ENCODE measurements around the gene STK35.
A peak's percentile ranks its signal among the peaks of the same experiment; 100 is the strongest.

STK35 gene

DNA sequence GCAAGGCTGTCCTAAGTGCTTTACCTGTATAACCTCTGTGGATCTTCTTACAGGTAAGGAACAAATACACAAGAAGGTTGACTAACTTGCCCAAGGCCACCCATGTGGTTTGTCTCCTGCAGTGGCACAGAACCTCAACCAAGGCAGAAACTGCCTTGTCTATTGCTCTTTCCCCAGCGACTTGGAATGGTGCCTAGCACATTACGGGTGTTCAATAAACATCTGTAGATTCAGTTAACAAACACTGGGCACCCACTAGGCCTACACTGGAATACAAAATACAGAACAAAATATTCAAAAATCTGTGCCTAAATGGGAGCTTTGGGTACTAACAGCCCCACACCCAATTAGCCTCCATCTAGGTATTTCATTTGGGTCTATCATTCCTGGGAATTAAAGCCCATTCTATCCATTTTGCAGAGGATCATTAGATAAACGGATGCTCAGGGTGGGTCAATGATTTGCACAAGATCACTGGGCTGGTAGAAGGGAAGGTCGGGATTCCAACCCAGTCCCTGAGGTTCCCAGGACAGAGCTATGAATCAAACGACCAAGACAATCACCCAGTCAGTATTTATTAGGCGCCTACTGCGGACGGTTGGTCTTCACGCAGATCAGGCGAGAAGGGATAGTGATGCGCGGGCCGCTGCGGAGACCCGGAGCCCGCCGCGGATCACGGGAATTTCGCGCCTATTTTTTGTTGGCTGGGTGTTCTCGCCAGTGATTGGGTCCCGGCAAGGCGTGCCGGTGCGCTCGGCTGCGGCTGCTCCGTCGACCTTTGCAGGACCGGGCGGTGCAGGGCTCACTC, at the start of gene STK35:
Gene STK35, plus strand, starts transcription at position 771 of the 808 bp plus-strand sequence. CDS start 55 bp downstream, outside the sequence.
- Histone ChIP-seq H3K4me2 (ENCODE audit: insufficient read depth, low read length) (peak within 1 kb of the TSS; percentile 95), H3K4me3 (ENCODE audit: low read depth in 1 of 2, low read length in 2 of 2) (peak within 1 kb of the TSS; percentile 80 to 94), H3K79me2 (ENCODE audit: insufficient read depth, low read length) (peaks cover 41% of the 10 kb centered on the region), H3K4me1 (ENCODE audit: insufficient read depth, low read length) (peaks cover 39% of the 10 kb centered on the region), H2AFZ (ENCODE audit: low read depth, low read length) (peak within 1 kb of the TSS; percentile 79), H4K20me1 (ENCODE audit: insufficient read depth, low read length) (peaks cover 32% of the 10 kb centered on the region), H3K27me3 (ENCODE audit: insufficient read depth, low read length, poor library complexity) (no peaks in the 10 kb centered on the region), H3K27ac (ENCODE audit: low read length) (peak within 1 kb of the TSS; percentile 98), H3K36me3 (ENCODE audit: insufficient read depth, low read length) (peaks cover 27% of the 10 kb centered on the region), H3K9ac (ENCODE audit: low read depth, low read length) (peak within 1 kb of the TSS; percentile 88), H3K9me3 (ENCODE audit: insufficient read depth, low read length, severe bottlenecking) (no peaks in the 10 kb centered on the region)
- TF ChIP-seq EZH2 (IDR thresholded peaks at IDR 0.05; ENCODE audit: borderline replicate concordance, low read depth, low read length, severe bottlenecking) = no peak
- no peak for TF ChIP-seq CTCF (IDR thresholded peaks at IDR 0.05; ENCODE audit: borderline replicate concordance, extremely low read depth, low read length, poor library complexity, severe bottlenecking)
- ATAC-seq (ENCODE audit: insufficient read depth, low read depth) = peak; percentile 67
- peak; percentile 80 for DNase-seq

DNA sequence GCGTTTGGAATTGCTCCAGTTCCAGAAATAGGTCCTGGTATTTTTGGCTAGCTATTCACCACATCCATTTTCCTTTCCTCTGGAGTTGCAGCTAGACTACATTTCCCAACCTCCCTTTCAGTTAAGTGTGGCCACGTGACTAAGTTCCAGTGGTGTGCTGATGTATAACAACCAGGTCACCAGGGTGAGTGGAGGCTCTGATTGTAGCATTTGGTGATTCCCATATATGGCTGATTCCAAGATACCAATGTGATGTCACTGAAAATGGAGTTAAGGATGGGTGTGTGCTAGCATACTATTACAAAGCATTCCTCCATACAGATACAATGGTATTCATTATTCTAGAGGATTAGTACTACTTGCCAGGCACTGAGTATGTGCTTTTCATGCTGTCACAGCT, 49.7 kb upstream of the STK35 start:
- TF ChIP-seq EZH2 (IDR thresholded peaks at IDR 0.05; ENCODE audit: borderline replicate concordance, low read depth, low read length, severe bottlenecking) (no peak), CTCF (IDR thresholded peaks at IDR 0.05; ENCODE audit: borderline replicate concordance, extremely low read depth, low read length, poor library complexity, severe bottlenecking) (no peak)
- no peak for DNase-seq

DNA sequence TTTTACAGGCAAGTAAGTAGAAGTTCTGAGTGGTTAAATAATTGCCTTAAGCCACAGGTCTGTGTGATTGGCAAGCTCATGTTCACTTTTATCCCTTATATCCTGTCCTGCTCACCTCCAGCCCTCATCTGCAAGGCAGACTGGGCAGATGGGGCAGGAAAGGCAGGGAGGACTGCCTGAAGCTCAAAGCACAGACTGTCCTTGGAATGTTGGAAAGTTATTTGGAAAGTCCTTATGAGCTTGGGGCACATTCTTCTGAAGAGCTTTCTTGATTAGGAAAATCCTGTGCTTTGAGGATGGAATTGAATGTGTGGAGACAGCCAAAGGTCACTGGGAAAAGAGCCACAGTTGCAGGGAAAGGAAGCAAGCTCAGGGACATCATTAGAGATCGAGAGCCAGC, 48.9 kb upstream of the STK35 start:
- Histone ChIP-seq H3K4me2 (ENCODE audit: insufficient read depth, low read length) (no peak overlapping the region), H3K27me3 (ENCODE audit: insufficient read depth, low read length, poor library complexity) (peaks cover 9% of the 10 kb centered on the region), H2AFZ (ENCODE audit: low read depth, low read length) (no peak overlapping the region), H3K9ac (ENCODE audit: low read depth, low read length) (no peak overlapping the region), H3K9me3 (ENCODE audit: insufficient read depth, low read length, severe bottlenecking) (no peaks in the 10 kb centered on the region), H3K79me2 (ENCODE audit: insufficient read depth, low read length) (no peaks in the 10 kb centered on the region), H3K36me3 (ENCODE audit: insufficient read depth, low read length) (no peaks in the 10 kb centered on the region), H3K4me1 (ENCODE audit: insufficient read depth, low read length) (no peaks in the 10 kb centered on the region), H3K27ac (ENCODE audit: low read length) (no peak overlapping the region), H3K4me3 (ENCODE audit: low read depth in 1 of 2, low read length in 2 of 2) (no peak overlapping the region), H4K20me1 (ENCODE audit: insufficient read depth, low read length) (no peaks in the 10 kb centered on the region)
- ATAC-seq (ENCODE audit: insufficient read depth, low read depth) (no peak), DNase-seq (no peak)
- no peak for TF ChIP-seq CTCF (IDR thresholded peaks at IDR 0.05; ENCODE audit: borderline replicate concordance, extremely low read depth, low read length, poor library complexity, severe bottlenecking)
- TF ChIP-seq EZH2 (IDR thresholded peaks at IDR 0.05; ENCODE audit: borderline replicate concordance, low read depth, low read length, severe bottlenecking) = no peak

More for the DNA sequence above, 49.7 kb upstream of the STK35 start:
- H3K4me2 ChIP-seq (ENCODE audit: insufficient read depth, low read length) = no peak overlapping the region
- H3K4me1 ChIP-seq (ENCODE audit: insufficient read depth, low read length) = no peaks in the 10 kb centered on the region
- no peaks in the 10 kb centered on the region for H3K36me3 ChIP-seq (ENCODE audit: insufficient read depth, low read length)
- H3K9ac ChIP-seq (ENCODE audit: low read depth, low read length) = no peak overlapping the region
- H2AFZ ChIP-seq (ENCODE audit: low read depth, low read length) = no peak overlapping the region
- no peak overlapping the region for H3K4me3 ChIP-seq (ENCODE audit: low read depth in 1 of 2, low read length in 2 of 2)
- ATAC-seq (ENCODE audit: insufficient read depth, low read depth) = no peak
- H3K79me2 ChIP-seq (ENCODE audit: insufficient read depth, low read length) = no peaks in the 10 kb centered on the region
- H3K27me3 ChIP-seq (ENCODE audit: insufficient read depth, low read length, poor library complexity) = peaks cover 10% of the 10 kb centered on the region
- no peaks in the 10 kb centered on the region for H4K20me1 ChIP-seq (ENCODE audit: insufficient read depth, low read length)
- no peaks in the 10 kb centered on the region for H3K9me3 ChIP-seq (ENCODE audit: insufficient read depth, low read length, severe bottlenecking)
- no peak overlapping the region for H3K27ac ChIP-seq (ENCODE audit: low read length)
